Mesenteric fat pad (tissue), 1 donor: ENCODE measurements around the gene FAM151A. TPM values are rescaled to one million over a fixed set of nuclear protein-coding genes. Genes with fewer than 3 reads are reported as not detected.

ENCODE experiments used
- DNase-seq: peaks from one replicate; pipeline ENCODE4 v3.0.0-alpha.2; 2020; ENCODE audit warnings: low spot score
- long read RNA-seq: library from polyadenylated mRNA; unstranded; transcript quantifications from one replicate; pipeline ENCODE4 v2.0.0, GENCODE V29; 2020
- total RNA-seq: library from RNA; stranded (reverse); fragmentation: NEBNext Ultra II Directional; extraction: Animal tissue kit (Norgen Biotek cat#: 25700); gene quantifications from one replicate; pipeline ENCODE4 v1.2.1, GENCODE V29; 2021
- donor health status: DM: yes; HTN: yes; CAD: no.

The FAM151A gene
- total RNA-seq = 0.84 TPM
- long read RNA-seq, partial matches to known transcripts = 0 of 1 reads
- long read RNA-seq, other reads (novel, unspliced or antisense) = 0 of 1 reads

DNA sequence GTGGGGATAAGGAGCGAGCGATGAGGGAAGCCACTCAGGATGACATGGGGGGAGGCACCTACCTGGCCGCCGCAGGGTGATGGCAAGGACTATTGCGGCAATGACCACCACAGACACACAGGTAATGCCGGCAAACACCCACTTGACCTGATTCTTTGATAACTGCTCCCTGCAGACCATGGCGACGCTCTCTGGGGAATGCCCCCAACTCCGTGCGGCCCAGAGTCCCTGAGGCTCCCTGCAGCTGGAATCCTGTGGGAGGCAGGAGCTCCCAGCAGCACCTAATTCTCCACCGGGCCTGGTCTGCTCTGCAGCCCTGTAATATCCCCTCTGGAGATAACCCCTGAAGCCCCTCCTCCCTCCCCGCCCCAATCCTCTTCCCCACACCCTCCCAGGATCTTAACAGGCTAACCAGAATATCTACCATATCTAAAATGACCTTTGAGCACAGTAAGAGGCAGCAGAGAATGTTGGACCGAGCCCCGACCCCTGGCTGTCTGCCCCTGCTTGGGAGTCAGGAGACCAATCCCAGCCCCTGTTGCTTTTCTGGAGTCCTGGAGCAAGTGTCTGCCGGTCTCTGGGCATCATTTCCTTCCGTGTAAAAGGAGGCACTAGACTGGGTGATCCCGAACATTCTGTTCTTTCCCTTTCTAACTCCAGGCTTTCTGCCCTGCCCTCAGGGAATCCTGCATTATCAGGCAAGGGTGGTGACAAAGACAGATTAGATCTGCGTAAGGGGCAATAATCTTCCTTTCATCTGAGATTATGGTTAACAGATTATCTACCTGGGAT lies at the start of gene FAM151A:
TSS of gene FAM151A (minus strand) at position 310 of the 792 bp plus-strand sequence. CDS start at position 180, 130 bp downstream.
- DNase-seq = no peak

DNA sequence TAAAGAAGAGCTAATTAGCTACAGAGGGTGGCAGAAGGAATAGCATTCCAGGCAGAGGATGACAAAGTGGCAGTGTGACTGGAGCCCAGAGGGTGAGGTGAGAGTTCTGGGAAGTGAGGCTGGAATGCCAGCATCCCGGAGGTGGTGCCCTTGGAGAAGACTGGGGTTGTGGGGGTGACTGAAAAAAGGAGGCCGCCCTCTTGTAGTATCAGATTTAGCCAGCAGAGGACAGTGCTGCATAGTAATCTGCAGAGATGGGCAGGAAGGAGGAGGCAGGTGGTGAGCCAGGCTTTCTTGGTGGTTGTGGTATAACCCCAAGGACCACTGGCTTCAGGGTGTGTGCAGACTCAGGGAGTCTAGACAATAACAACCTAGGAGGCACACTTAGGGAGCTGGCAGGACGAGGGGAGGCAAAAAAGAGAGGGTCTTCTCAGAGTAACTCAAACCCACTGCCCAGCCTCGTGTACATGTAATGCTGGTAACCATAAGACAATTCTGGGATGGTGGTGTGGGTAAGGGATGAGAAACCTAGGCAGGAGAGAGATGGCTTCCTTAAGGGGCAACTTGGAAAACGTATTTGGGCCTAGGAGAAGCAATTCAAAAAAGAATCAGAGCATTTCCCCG lies 48.8 kb upstream of the FAM151A start:
- no peak for DNase-seq

DNA sequence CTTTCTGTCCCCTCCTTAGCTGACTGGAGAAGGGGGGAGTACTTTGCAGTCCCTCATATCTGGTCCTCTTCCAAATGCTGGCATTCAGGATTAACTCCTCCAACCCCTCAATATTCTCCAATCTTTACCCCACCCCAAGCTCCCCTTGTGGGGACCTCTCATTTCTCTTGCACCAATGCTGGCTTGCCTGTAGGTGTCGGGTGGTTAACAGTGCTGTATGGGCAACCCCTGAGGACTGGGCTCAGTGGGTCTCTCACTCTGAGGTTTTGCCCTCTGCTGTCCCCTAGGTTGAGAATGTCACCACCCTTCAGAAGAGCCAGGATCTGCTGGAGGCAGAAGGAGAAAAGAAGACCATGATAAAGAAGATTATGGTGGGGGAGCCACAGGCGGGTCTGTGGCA lies 45.2 kb upstream of the FAM151A start:
- DNase-seq = no peak

DNA sequence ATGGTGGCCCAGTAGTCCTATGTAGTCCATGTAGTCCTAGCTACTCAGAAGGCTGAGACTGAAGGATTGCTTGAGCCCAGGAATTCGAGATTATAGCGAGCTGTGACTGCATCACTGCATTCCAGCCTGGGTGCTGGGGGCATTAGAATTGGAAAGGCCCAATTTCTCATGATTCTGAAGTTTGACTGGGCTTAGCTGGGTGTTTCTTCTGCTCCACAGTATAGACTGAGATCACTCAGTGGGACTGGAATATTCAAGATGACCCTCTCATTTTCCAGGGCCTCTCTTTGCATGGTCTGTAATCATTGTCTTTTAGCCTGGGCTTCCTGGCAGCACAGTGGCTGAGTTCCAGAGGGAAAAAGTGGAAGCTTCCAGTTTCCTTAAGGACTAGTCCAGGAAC lies 44.5 kb upstream of the FAM151A start:
- DNase-seq = no peak

DNA sequence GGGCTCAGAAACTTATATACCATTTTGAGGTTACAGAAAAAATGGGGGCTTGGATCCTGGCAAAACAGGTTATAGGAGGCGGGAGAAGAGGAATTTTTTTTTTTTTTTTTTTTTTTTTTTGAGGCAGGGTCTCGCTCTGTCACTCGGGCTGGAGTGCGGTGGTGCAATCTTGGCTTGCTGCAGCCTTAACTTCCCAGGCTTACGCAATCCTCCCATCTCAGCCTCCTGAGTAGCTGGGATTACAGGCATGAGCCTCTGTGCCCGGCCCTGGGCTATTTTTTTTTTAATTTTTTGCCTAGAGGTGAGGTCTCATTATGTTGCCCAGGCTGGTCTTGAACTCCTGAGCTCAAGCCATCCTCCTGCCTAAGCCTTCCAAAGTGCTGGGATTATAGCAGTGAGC lies 43.0 kb upstream of the FAM151A start:
- DNase-seq = no peak

DNA sequence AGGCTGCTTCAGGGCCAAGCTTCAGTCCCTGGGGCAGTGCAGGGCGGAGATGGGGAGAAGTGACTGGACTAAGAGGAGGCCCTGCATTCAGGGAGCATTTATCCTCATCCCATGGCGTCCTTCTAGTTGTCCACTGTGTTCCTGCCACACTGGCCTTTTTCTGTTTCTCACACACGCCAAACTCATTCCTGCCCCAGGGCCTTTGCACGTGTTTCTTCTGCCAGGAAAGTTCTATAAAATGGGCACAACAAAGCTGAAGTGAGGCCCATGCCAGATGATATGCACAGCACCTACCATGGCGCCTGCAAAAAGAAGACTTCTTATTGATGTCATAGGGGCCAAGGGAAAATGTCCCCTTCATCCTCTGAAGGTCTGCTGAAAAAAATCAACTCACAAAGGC lies 42.5 kb upstream of the FAM151A start:
- no peak for DNase-seq

DNA sequence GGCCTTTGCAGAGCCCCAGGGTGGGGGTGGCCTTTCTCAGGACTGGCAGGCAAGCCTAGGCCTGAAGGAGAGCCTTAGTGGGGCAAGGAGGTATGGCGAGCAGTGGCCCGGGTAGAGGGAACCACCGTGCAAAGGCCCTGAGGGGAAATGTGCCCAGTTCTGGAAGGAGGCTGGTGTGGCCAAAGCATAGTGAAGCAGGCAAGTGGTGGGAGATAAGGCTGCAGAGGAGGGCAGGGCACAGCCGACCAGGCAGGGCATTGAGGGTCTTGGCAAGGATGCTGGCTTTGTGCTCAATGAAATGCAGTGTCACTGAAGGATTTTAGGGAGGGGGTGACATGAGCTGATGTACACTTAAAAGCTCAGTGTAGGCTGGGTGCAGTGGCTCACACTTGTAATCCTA lies 41.0 kb upstream of the FAM151A start:
- no peak for DNase-seq

DNA sequence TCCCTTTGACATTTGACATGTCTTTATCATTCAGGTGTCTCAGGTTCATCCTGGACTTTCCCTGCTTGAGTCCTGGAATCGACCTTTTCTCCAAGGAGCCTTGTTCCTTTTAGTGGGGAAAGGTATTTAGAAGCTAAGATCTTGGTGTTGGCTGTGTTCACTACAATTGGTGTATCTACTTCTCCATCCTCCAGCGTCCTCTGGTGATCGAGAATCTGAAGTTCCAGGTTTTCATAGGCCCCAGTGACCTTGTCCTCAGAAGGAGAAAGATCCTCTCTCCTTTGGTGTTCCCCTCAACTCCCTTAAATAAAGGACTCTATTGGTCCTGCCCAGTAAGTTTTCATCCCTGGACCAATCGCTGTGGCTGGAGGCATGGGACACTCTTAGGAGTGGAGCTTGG lies 40.4 kb upstream of the FAM151A start:
- no peak for DNase-seq

DNA sequence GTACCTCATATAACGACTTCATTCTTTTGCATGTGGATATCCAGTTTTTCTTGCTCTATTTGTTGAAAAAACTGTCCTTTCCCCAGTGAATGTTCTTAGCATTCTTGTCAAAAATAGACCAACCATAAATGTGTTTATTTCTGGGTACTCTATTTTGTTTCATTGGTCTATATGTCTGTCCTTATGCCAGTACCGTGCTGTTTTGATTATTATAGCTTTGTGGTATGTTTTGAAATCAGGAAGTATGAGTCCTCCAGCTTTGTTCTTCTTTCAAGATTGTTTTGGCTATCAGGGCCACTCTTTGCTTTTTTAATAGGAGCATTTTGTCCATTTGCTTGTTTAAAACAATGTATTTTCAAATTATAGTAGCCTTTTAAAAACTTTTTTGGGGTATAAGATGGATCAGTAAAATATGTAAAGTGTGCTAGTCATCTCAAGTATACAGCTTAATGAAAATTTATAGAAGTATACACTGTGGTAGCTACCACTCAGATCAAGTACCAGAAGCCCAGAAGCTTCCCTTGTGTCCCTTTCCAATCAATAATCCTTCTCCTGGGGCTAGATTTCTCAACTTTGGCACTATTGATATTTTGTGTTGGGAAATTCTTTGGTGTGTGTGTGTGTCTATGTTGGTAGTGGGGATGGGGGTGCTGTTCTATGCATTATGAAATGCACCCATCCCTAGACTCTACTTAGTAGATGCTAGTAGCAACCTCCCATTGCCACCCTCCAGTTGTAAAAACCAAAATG lies 35.0 kb upstream of the FAM151A start:
- no peak for DNase-seq

DNA sequence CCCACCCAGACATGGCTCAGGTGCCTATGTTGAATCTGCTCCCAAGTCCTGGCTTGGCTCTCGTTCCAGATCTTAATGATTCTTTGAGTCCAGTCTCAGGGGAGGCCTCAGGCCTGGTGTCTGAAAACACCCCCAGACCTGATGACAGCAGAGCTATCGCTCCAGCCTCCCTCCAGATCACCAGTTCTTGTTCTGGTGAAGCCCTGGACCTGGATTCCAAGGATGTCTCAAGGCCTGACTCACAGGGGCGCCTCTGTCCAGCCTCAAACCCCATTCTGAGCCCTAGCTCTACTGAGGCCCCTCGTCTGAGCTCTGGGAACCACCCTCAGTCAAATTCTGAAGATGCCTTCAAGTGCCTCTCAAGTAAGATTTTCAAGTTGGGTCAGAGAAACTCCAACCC lies 29.7 kb upstream of the FAM151A start:
- DNase-seq = no peak

DNA sequence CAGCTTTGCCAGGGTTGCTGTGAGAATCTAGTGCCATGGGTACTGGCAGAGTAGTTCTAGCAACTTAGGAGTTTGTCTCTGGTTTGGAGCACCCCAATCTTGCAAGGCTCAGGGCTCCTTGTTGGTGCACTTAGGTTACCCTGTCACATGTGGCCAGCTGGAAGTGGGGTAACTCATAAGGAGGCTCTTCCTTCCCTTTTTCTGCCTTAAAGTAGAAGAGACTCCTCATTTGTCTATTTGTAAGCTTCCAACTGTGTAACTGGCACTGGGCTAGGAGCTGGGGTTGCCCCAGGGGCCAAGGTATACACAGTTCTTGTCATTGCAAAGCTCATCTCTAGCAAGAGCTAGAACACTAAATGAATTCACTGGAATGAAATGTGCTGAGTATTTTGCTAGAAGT lies 28.8 kb upstream of the FAM151A start:
- no peak for DNase-seq

DNA sequence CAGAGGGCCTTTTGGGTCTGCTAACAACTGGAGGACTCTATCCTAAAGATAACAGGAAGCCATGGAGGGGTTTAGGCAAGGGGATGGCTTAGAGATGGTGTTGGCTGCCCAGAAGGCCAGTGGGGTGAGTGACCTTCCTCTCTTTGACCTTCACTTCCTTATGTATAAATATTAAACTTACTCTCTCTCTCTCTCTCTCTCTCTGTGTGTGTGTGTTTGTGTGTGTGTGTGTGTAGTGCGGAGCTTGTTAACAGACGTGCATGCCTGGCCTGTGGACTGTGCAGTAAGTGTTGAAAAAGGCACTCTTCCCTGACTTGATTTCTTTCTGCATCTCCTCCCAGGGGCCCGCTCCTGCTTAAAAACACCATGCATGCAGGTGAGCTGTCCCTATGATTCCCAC lies 28.3 kb upstream of the FAM151A start:
- no peak for DNase-seq

DNA sequence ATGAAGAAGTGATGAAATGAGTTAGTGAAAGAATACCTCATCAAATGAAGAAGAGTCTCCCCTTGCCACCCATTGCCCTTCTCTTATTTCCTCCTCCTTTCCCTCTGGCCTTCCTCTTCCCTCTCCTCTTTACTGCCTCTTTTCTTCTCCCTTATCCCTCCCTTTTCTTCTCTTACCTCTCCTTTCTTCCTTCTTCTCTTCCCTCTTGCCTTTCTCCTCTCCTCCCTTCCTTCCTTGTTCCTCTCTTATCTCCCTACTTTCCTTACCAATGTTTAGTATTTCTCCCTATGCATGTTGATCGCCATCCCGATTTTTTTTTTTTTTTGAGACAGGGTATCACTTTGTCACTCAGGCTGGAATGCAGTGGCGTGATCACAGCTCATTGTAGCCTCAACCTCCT lies 27.1 kb upstream of the FAM151A start:
- no peak for DNase-seq

DNA sequence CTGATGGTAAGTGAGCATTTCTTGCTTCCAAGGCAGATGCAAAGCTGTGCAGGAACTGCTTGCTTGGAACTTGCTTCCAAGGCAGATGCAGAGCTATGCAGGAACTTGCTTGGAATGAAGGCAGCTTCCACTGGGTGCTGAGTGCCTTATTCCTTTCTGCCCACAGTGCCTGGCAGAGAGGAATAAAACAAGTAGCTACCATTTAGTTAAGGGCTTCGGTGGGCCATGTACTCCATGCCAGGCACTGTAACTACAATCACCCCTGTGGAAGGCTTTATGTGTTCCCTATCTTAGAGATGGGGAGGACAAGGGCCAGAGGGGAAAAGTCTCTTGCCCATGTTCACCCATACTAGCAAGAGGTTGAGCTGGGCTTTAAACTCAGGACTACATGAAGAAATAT lies 26.6 kb upstream of the FAM151A start:
- no peak for DNase-seq

DNA sequence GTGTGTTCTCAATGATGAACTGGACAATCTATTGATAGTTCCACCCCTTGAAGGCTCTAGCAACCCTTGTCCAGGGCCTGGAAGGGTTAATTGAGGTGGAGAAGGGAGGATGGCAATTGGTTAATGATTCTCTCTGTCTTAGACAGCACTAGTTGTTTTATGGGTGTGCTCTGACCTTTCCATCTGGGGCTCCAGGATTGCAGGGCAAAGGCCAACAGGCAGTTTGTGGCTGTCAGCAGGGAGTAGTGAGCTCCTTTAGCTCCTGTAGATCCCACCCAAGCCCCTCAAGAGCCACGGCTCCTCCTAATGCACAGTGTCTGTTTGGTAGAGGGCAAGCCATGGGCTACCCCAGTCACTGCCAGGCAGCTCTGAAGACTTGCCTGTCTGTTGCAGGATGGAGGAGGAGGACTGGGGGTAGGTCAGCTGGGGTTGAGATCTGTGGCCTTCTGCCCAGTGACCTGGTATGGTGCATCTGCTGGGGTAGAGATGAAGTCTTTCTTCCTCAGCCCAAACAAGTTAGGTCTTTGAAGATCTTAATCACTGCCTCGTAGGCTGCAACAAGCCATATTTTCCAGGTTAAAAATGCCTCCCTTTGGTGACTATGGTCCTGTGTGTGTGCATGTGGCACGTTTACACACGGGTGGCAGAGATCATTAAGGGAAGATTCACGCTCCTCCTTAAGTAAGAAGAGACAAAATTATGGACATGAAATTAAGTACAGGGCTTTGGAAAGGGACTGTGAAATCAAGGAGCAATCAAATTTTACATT lies 26.0 kb upstream of the FAM151A start:
- no peak for DNase-seq

DNA sequence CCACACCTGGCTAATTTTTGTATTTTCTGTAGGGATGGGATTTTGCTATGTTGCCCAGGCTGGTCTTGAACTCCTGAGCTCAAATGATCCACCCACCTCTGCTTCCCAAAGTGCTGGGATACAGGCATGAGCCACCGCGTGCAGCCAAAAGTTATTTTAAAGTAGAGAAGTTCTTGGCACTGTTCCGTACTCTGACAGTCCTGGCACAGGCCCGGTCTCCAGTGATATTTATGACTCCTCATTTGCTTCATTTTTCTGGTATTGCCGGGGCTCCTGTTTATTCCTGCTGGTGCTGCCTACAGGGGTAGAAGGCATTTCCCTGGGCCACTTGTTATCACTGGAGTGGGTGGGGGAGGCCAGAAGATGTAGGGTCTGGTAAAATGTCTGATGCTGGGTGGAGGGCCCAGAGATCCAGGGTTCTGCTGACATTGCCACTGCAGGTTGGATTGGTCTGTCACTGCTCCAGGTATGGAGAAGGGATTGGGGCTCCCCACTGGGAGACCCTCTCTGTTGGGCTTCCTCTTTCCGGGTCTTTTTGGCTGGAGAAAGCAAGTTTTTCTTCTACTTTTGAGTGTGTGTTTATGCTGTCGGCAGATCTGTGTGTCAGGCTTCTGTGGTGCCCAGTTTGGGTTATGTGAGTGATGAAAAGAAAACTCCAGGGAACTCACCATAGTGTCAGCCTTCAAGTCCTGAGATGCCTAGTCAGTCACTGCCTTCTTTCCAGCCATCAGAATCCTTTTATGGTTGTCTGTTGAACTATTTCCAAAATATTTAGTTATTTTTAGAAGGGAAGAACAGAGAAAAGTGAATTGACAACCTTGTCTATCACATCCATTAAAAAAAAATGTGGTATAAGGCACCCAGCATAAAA lies 22.7 kb upstream of the FAM151A start:
- no peak for DNase-seq

DNA sequence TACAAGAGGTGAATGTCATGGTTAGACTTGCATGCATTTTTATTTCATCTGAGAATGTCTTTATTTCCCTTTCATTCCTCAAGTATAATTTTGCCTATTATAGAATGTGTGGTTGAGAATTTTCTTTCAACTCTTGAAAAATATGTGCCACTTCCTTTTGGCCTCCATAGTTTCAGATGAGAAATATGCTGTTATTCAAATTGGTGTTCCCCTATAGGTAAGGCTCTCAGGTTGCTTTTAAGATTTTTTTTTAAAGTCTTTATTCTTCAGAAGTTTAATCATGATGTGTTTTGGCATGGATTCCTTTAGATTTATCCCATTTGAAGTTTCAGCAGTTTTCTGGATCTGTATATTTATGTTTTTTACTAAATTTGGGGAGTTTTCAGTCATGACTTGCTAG lies 20.4 kb upstream of the FAM151A start:
- no peak for DNase-seq

DNA sequence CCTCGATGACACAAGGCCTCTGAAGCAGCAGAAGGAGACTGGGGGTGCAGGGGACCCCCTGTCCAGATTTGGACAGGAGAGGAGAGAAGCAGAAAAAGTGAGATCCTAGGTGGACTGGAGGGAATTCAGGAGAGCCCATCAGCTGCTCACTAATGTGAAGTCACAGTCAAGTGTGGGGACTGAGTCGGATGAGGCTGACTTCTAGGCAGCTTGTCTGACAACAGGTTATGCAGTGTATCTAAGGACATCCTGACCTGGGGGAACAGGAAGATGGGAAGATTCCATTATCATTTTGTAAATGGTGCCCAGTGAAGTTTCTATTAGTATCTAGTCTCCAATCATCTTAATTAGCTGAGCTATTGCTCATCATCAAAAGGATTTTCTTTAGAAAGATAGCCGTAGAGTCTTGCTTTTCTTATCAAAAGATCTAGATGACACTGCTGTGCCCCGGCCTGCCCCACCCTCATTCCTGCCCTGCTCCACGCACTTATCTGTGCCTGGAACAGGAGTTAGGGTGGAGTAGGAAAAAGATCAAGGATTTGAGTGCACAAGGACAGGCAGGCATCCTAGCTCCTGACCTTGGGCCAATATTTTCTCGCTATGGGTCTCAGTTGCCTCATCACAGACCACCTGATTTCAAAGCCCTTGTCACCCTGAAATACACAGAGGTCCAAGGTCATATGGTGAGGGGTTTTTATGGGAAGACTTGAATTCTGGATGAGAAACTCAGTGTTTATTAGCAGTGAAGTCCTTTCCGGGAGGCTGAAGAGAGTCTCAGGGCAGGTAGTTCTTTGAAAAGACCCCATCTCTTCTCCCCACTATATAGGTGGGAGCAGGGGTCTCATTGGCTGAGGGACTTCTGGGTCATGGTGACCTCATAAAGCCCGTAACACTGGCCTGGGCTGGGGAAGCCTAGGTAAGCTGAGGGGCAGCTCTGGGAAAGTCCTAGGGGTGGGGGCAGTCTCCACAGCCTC lies 17.8 kb upstream of the FAM151A start, which contains the start of gene MROH7:
TSS of gene MROH7 (plus strand) at position 924 of the 974 bp plus-strand sequence. CDS start 11,141 bp downstream, outside the sequence.
- no peak for DNase-seq

DNA sequence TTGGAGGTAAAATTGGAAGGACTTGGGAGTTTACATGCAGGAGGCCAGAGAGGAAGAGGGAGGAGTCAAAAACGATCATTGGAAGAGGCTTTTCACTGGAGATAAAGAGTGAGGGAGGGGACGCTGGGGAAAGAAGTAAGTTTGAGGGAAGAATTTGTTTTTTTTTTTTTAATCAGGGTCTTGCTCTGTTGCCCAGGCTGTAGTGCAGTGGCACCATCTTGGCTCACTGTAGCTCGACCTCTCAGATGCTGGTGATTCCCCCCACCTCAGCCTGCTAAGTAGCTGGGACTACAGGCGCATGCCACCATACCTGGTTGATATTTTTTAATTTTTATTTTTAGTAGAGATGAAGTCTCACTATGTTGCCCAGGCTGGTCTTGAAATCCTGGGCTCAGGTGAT lies 17.0 kb upstream of the FAM151A start:
- DNase-seq = no peak
